Measurements from ENCODE around the gene FANCB. TPM values are rescaled to one million over a fixed set of nuclear protein-coding genes. Genes with fewer than 3 reads are reported as not detected.

FANCB gene
- polyA plus RNA-seq, 1 of the 3 experiments (the other 2 are of a cell fraction): 0.81 TPM

- H2AFZ ChIP-seq (ENCODE audit: low read depth): no peak overlapping the region
- ChIA-PET POLR2A (no interaction called here), CTCF (no interaction called here)
- H4K20me1 ChIP-seq (ENCODE audit: insufficient read depth): no peaks in the 10 kb centered on the region
- H3K9me2 ChIP-seq: no peaks in the 10 kb centered on the region
- H3K4me2 ChIP-seq: no peak overlapping the region
- no peak overlapping the region for H3K4me3 ChIP-seq (ENCODE audit: low read depth in 2 of 2, low read length in 1 of 2)
- 16% methylated on average over 2 of the region's 2 CpGs for WGBS (ENCODE audit: low lambda C conversion rate)
- no peak for DNase-seq
- no peaks in the 10 kb centered on the region for H3K27me3 ChIP-seq (ENCODE audit: insufficient read depth)
- 0 out of 4 replicates have a peak, but pooled peaks cover 0 to 4% of the 10 kb centered on the region in 2 experiments for H3K4me1 ChIP-seq (ENCODE audit: control insufficient read depth in 1 of 2, insufficient read depth in 2 of 2, low read depth in 1 of 2, low read length in 1 of 2)
- H3K9ac ChIP-seq: no peak overlapping the region
- H3K27ac ChIP-seq (ENCODE audit: low read depth in 2 of 2, low read length in 1 of 2): no peak overlapping the region
- H3K9me3 ChIP-seq: no peaks in the 10 kb centered on the region
- no peaks in the 10 kb centered on the region for H3K79me2 ChIP-seq (ENCODE audit: insufficient read depth)
- peak; percentile 62; the same call in 1 of the 2 replicates for TF ChIP-seq TEAD4 (IDR thresholded peaks at IDR 0.05; ENCODE audit: borderline replicate concordance, insufficient read depth)
- 0 out of 2 replicates have a peak, but pooled peaks have one; percentile 17 for TF ChIP-seq FOXM1 (IDR thresholded peaks at IDR 0.05; ENCODE audit: low read depth)
- peak in 1 of 2 experiments; percentile 80; a peak in 1 of 4 replicates for TF ChIP-seq EP300 (IDR thresholded peaks at IDR 0.05; ENCODE audit: borderline replicate concordance in 1 of 2, low read depth in 1 of 2, low read length in 1 of 2)
- TF ChIP-seq YY1 (IDR thresholded peaks at IDR 0.05; ENCODE audit: low read depth): no peak
- peak; percentile 51; the same call in 1 of the 2 replicates for TF ChIP-seq FOSL2 (IDR thresholded peaks at IDR 0.05; ENCODE audit: borderline replicate concordance, low read depth)
- TF ChIP-seq, protein P1, sequence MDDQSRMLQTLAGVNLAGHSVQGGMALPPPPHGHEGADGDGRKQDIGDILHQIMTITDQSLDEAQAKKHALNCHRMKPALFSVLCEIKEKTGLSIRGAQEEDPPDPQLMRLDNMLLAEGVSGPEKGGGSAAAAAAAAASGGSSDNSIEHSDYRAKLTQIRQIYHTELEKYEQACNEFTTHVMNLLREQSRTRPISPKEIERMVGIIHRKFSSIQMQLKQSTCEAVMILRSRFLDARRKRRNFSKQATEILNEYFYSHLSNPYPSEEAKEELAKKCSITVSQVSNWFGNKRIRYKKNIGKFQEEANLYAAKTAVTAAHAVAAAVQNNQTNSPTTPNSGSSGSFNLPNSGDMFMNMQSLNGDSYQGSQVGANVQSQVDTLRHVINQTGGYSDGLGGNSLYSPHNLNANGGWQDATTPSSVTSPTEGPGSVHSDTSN (IDR thresholded peaks at IDR 0.05): peak; percentile 75
- TF ChIP-seq FOXJ3 (CRISPR knock-in tag; IDR thresholded peaks at IDR 0.05): no peak
- TF ChIP-seq NFIC (IDR thresholded peaks at IDR 0.05; ENCODE audit: borderline replicate concordance): peak; percentile 57
- TF ChIP-seq JUND (IDR thresholded peaks at IDR 0.05): peak; percentile 62
- TF ChIP-seq TCF12 (IDR thresholded peaks at IDR 0.05): peak; percentile 86
- H3F3A ChIP-seq (replicated peaks; ENCODE audit: insufficient read depth): no peaks in the 10 kb centered on the region
- no peaks in the 10 kb centered on the region for H3K36me3 ChIP-seq (replicated peaks in 1 of 2; ENCODE audit: control insufficient read depth in 1 of 2, insufficient read depth in 2 of 2, low read length in 1 of 2)
These were observed 71.7 kb downstream of the FANCB start for GRCh38 chrX:14801136-14801535.

GRCh38 chrX:14798805-14799397 is 74.0 kb downstream of the FANCB start:
- 35% methylated on average over 3 of the region's 3 CpGs for WGBS (ENCODE audit: low lambda C conversion rate)
- DNase-seq: no peak
- Histone ChIP-seq H3K4me3 (ENCODE audit: low read depth in 2 of 2, low read length in 1 of 2) (no peak overlapping the region), H3K36me3 (replicated peaks in 1 of 2; ENCODE audit: control insufficient read depth in 1 of 2, insufficient read depth in 2 of 2, low read length in 1 of 2) (no peaks in the 10 kb centered on the region), H3K9ac (no peak overlapping the region), H3K9me3 (no peaks in the 10 kb centered on the region), H3K4me1 (ENCODE audit: control insufficient read depth in 1 of 2, insufficient read depth in 2 of 2, low read depth in 1 of 2, low read length in 1 of 2) (0 out of 4 replicates have a peak, but pooled peaks cover 0 to 4% of the 10 kb centered on the region in 2 experiments), H4K20me1 (ENCODE audit: insufficient read depth) (no peaks in the 10 kb centered on the region), H3K79me2 (ENCODE audit: insufficient read depth) (no peaks in the 10 kb centered on the region), H3K4me2 (no peak overlapping the region), H2AFZ (ENCODE audit: low read depth) (no peak overlapping the region), H3K9me2 (no peaks in the 10 kb centered on the region), H3K27ac (ENCODE audit: low read depth in 2 of 2, low read length in 1 of 2) (no peak overlapping the region), H3K27me3 (ENCODE audit: insufficient read depth) (no peaks in the 10 kb centered on the region), H3F3A (replicated peaks; ENCODE audit: insufficient read depth) (no peaks in the 10 kb centered on the region)
- TF ChIP-seq MAX (IDR thresholded peaks at IDR 0.05; ENCODE audit: low read depth) (no peak), RAD21 (IDR thresholded peaks at IDR 0.05; ENCODE audit: low read length) (no peak), GABPA (IDR thresholded peaks at IDR 0.05; ENCODE audit: low read depth) (no peak)
- TF ChIP-seq, protein P2, sequence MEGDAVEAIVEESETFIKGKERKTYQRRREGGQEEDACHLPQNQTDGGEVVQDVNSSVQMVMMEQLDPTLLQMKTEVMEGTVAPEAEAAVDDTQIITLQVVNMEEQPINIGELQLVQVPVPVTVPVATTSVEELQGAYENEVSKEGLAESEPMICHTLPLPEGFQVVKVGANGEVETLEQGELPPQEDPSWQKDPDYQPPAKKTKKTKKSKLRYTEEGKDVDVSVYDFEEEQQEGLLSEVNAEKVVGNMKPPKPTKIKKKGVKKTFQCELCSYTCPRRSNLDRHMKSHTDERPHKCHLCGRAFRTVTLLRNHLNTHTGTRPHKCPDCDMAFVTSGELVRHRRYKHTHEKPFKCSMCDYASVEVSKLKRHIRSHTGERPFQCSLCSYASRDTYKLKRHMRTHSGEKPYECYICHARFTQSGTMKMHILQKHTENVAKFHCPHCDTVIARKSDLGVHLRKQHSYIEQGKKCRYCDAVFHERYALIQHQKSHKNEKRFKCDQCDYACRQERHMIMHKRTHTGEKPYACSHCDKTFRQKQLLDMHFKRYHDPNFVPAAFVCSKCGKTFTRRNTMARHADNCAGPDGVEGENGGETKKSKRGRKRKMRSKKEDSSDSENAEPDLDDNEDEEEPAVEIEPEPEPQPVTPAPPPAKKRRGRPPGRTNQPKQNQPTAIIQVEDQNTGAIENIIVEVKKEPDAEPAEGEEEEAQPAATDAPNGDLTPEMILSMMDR (IDR thresholded peaks at IDR 0.05): no peak
- CTCF ChIA-PET: no interaction called here
- POLR2A ChIA-PET: no interaction called here

Other genes starting within 250 kb of the FANCB start
- gene MOSPD2, start 352 bp upstream of the FANCB start, polyA plus RNA-seq (2012; rRNA removed): 7.6 and 11.6 TPM in 2 replicates